ENCODE data around the gene EXOSC2. TPM values are rescaled to one million over a fixed set of nuclear protein-coding genes. Genes with fewer than 3 reads are reported as not detected.

The EXOSC2 gene
- total RNA-seq, 1 donor from 2014 or later: 75.5 TPM

DNA sequence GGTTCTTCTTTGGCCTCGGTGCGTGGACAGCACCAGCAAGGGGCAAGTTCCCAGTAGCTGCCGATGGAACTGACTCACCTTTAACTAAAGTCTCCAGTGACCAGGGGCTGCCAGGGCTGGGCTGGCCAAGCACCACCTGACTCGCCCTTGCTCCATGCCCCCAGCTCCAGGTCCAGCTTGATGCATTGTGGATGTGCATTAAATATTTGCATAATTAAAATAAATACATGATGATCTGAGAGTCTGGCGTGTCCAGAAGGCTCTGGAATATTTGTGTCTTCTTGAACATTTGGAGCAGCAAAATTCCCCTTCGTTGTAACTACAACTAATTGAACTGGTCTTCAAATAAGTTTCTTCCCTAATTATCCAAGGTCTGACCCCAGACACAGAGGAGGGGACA lies 38.7 kb upstream of the EXOSC2 start:
- H3K27me3 ChIP-seq: peaks cover 74% of the 10 kb centered on the region
- H3K4me1 Mint-ChIP-seq: peaks cover 5% of the 10 kb centered on the region

GRCh38 chr9:130658893-130659698 lies 34.5 kb upstream of the EXOSC2 start:
- Mint-ChIP-seq H3K27me3 (ENCODE audit: insufficient read depth, low read depth) (peaks cover 72% of the 10 kb centered on the region), H3K36me3 (peaks cover 2% of the 10 kb centered on the region), H3K27ac (no peak overlapping the region), H3K4me1 (peaks cover 20% of the 10 kb centered on the region), H3K9me3 (peaks cover 5% of the 10 kb centered on the region), H3K4me3 (peak overlapping the region; percentile 74)
- peaks cover 100% of the 10 kb centered on the region for H3K27me3 ChIP-seq
- peak overlapping the region; percentile 52 for H3K4me3 ChIP-seq
- no peaks in the 10 kb centered on the region for H3K79me2 ChIP-seq (ENCODE audit: low read depth)
- H3K4me2 ChIP-seq: peak overlapping the region; percentile 86
- no peak overlapping the region for H3K27ac ChIP-seq
- H3K36me3 ChIP-seq: no peaks in the 10 kb centered on the region
- peaks cover 38% of the 10 kb centered on the region for H4K20me1 ChIP-seq (ENCODE audit: low read depth)
- DNase-seq (ENCODE audit: low spot score): peak; percentile 21
- H2AFZ ChIP-seq (replicated peaks): no peak overlapping the region
- H3K4me1 ChIP-seq: peaks cover 33% of the 10 kb centered on the region
- H3F3A ChIP-seq (ENCODE audit: low read depth): peaks cover 19% of the 10 kb centered on the region
- H3K9ac ChIP-seq: no peak overlapping the region
- TF ChIP-seq CTCF (IDR thresholded peaks at IDR 0.05): no peak
- TF ChIP-seq EZH2 (IDR thresholded peaks at IDR 0.05): peak; percentile 83
- peak; percentile 86 for TF ChIP-seq EZH2phosphoT487 (IDR thresholded peaks at IDR 0.05)
- no peaks in the 10 kb centered on the region for H3K9me3 ChIP-seq (ENCODE audit: low read depth)

More for the DNA sequence above, 38.7 kb upstream of the EXOSC2 start:
- no peak for TF ChIP-seq CTCF (IDR thresholded peaks at IDR 0.05)
- TF ChIP-seq EZH2phosphoT487 (IDR thresholded peaks at IDR 0.05): no peak
- TF ChIP-seq EZH2 (IDR thresholded peaks at IDR 0.05): no peak
- H4K20me1 ChIP-seq (ENCODE audit: low read depth): peaks cover 9% of the 10 kb centered on the region
- Mint-ChIP-seq H3K4me3 (no peak overlapping the region), H3K27ac (no peak overlapping the region), H3K27me3 (ENCODE audit: insufficient read depth, low read depth) (peaks cover 65% of the 10 kb centered on the region), H3K36me3 (peaks cover 2% of the 10 kb centered on the region), H3K9me3 (peaks cover 5% of the 10 kb centered on the region)
- peaks cover 2% of the 10 kb centered on the region for H3F3A ChIP-seq (ENCODE audit: low read depth)
- H3K9me3 ChIP-seq (ENCODE audit: low read depth): no peaks in the 10 kb centered on the region
- no peaks in the 10 kb centered on the region for H3K79me2 ChIP-seq (ENCODE audit: low read depth)
- no peak overlapping the region for H3K4me2 ChIP-seq
- H3K27ac ChIP-seq: no peak overlapping the region
- no peak overlapping the region for H3K9ac ChIP-seq
- no peak for DNase-seq (ENCODE audit: low spot score)
- H3K4me3 ChIP-seq: no peak overlapping the region
- no peak overlapping the region for H2AFZ ChIP-seq (replicated peaks)
- no peaks in the 10 kb centered on the region for H3K4me1 ChIP-seq
- no peaks in the 10 kb centered on the region for H3K36me3 ChIP-seq

DNA sequence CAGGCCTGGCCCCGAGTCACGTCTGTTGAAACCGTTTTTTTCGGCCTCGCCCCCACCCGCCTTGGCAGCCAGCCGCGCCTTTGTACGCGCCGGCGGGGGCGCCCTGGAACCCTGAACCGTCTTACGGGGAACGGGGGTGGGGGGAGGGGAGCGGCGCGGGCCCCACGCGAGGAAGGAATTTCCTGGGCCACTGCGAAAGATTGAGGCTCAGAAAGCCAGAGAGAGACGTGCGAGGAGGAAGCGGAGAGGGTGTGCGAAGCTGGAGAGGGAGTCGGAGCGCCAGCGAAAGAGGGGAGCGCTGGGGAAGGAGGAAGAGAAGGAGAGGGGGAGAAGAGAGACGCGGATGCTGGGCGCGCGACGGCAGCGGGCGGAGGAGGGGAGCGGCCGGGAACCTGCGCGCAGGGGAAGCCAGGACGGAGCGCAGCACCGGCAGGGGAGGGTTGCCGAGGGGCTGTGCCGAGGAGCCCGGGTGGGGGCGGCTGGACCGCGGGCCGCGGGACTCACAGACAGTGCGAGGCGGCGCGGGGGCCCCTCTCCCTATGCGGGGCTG lies 33.8 kb upstream of the EXOSC2 start:
- Histone ChIP-seq H3K9me3 (ENCODE audit: low read depth) (no peaks in the 10 kb centered on the region), H3K4me1 (peaks cover 39% of the 10 kb centered on the region), H3K9ac (no peak overlapping the region), H3K79me2 (ENCODE audit: low read depth) (no peaks in the 10 kb centered on the region), H3K4me3 (peak overlapping the region; percentile 52), H3K4me2 (peak overlapping the region; percentile 86), H3K36me3 (no peaks in the 10 kb centered on the region), H2AFZ (replicated peaks) (no peak overlapping the region), H3K27ac (no peak overlapping the region), H3K27me3 (peaks cover 100% of the 10 kb centered on the region), H4K20me1 (ENCODE audit: low read depth) (peaks cover 44% of the 10 kb centered on the region), H3F3A (ENCODE audit: low read depth) (peaks cover 25% of the 10 kb centered on the region)
- peaks cover 74% of the 10 kb centered on the region for H3K27me3 Mint-ChIP-seq (ENCODE audit: insufficient read depth, low read depth)
- no peak overlapping the region for H3K27ac Mint-ChIP-seq
- DNase-seq (ENCODE audit: low spot score): peak; percentile 65
- peaks cover 20% of the 10 kb centered on the region for H3K4me1 Mint-ChIP-seq
- H3K4me3 Mint-ChIP-seq: peak overlapping the region; percentile 41
- TF ChIP-seq CTCF (IDR thresholded peaks at IDR 0.05): no peak
- peak; percentile 89 for TF ChIP-seq EZH2 (IDR thresholded peaks at IDR 0.05)
- peak; percentile 97 for TF ChIP-seq EZH2phosphoT487 (IDR thresholded peaks at IDR 0.05)
- H3K36me3 Mint-ChIP-seq: peaks cover 2% of the 10 kb centered on the region
- peaks cover 5% of the 10 kb centered on the region for H3K9me3 Mint-ChIP-seq
